HS-5 (cell line): ENCODE measurements around the gene MON2.
"Not testable (repeated sequence)": the region's sequence is repeated elsewhere in the genome, so short reads cannot be mapped to it uniquely, and the experiment has no call there.

ENCODE experiments used
- DNase-seq: peaks from one replicate; pipeline ENCODE4 v3.0.0-alpha.2; 2012; ENCODE audit warnings: low read depth

MON2 gene

GRCh38 chr12:62543741-62544140 is 77.1 kb downstream of the MON2 start:
- DNase-seq = no peak

GRCh38 chr12:62552906-62553556 is 86.4 kb downstream of the MON2 start:
- DNase-seq = no peak

- DNase-seq = not testable (repeated sequence)
Measured at GRCh38 chr12:62559366-62559765, 92.7 kb downstream of the MON2 start.

GRCh38 chr12:62562846-62563245 is 96.2 kb downstream of the MON2 start:
- peak; percentile 29 for DNase-seq

GRCh38 chr12:62575036-62575435 is 108.4 kb downstream of the MON2 start:
- DNase-seq = no peak

- no peak for DNase-seq
Measured at GRCh38 chr12:62576503-62576902, 109.9 kb downstream of the MON2 start.

GRCh38 chr12:62578726-62579125 is 112.1 kb downstream of the MON2 start:
- DNase-seq = no peak

GRCh38 chr12:62581288-62582064 is 114.8 kb downstream of the MON2 start:
- no peak for DNase-seq

GRCh38 chr12:62582065-62582366 is 115.4 kb downstream of the MON2 start:
- DNase-seq = no peak

GRCh38 chr12:62584619-62585018 is 118.0 kb downstream of the MON2 start:
- DNase-seq = no peak

- DNase-seq = no peak
Measured at GRCh38 chr12:62586850-62587249, 120.2 kb downstream of the MON2 start.

GRCh38 chr12:62588916-62589315 is 122.3 kb downstream of the MON2 start:
- DNase-seq = no peak

- no peak for DNase-seq
Measured at GRCh38 chr12:62597253-62597652, 130.6 kb downstream of the MON2 start.

- no peak for DNase-seq
Measured at GRCh38 chr12:62598846-62599245, 132.2 kb downstream of the MON2 start.

GRCh38 chr12:62599854-62600437 is 133.3 kb downstream of the MON2 start:
- DNase-seq = no peak

GRCh38 chr12:62601765-62602164 is 135.1 kb downstream of the MON2 start:
- no peak for DNase-seq

- DNase-seq = peak; percentile 89
Measured at GRCh38 chr12:62602255-62603060, 135.8 kb downstream of the MON2 start.

- DNase-seq = peak; percentile 68
Measured at GRCh38 chr12:62603061-62603810, 136.6 kb downstream of the MON2 start.

GRCh38 chr12:62603811-62604098 is 137.1 kb downstream of the MON2 start:
- no peak for DNase-seq

GRCh38 chr12:62604373-62604772 is 137.7 kb downstream of the MON2 start:
- DNase-seq = no peak

GRCh38 chr12:62604871-62605270 is 138.2 kb downstream of the MON2 start:
- no peak for DNase-seq

- DNase-seq = no peak
Measured at GRCh38 chr12:62605981-62606380, 139.4 kb downstream of the MON2 start.
